H1 (cell line): ENCODE measurements around the gene SHISA7. TPM values are rescaled to one million over a fixed set of nuclear protein-coding genes. Genes with fewer than 3 reads are reported as not detected.

Experiments
- BRCA1 ChIP-seq: IDR thresholded peaks from 2 replicates; pipeline ENCODE4 v1.6.1; 2012; ENCODE audit warnings: low read depth, low read length, improper control_type of control experiment
- E2F6 ChIP-seq: IDR thresholded peaks from 2 replicates; pipeline ENCODE4 v1.6.1; 2012; ENCODE audit warnings: inconsistent platforms
- EP300 ChIP-seq, 2 experiments: IDR thresholded peaks; 1 replicate in 1 of 2; 2 replicates in 1 of 2; pipeline ENCODE4 v1.6.1; 2011 to 2012; ENCODE audit warnings: low read depth in 2 of 2, low read length in 2 of 2, mild to moderate bottlenecking in 2 of 2, borderline replicate concordance in 1 of 2, inconsistent platforms in 1 of 2, moderate library complexity in 1 of 2
- JUND ChIP-seq: IDR thresholded peaks from 2 replicates; pipeline ENCODE4 v1.6.1; 2011; ENCODE audit warnings: mild to moderate bottlenecking, improper control_type of control experiment, low read length
- POLR2A ChIP-seq, 2 experiments: IDR thresholded peaks; 1 replicate in 1 of 2; 2 replicates in 1 of 2; pipeline ENCODE4 v1.6.1; 2011; ENCODE audit warnings: low read depth in 2 of 2, low read length in 2 of 2, mild to moderate bottlenecking in 2 of 2; ENCODE audit errors: control extremely low read depth in 1 of 2
- POLR2AphosphoS5 ChIP-seq: IDR thresholded peaks from 2 replicates; pipeline ENCODE4 v1.6.1; 2011; ENCODE audit warnings: low read depth, low read length
- RNF2 ChIP-seq: fragments of 200-900, 300-1000 bp; sonication (generic); IDR thresholded peaks from 2 replicates; pipeline ENCODE4 v1.7.1; 2016; ENCODE audit warnings: borderline replicate concordance, low read depth, mild to moderate bottlenecking, antibody characterized with exemption, low read length; ENCODE audit not compliant: poor library complexity, severe bottlenecking; ENCODE audit errors: missing control alignments
- SP1 ChIP-seq: IDR thresholded peaks from 2 replicates; pipeline ENCODE4 v1.6.1; 2011; ENCODE audit warnings: low read depth, low read length
- SRF ChIP-seq: IDR thresholded peaks from 2 replicates; pipeline ENCODE4 v1.6.1; 2011; ENCODE audit warnings: mild to moderate bottlenecking, low read depth, low read length, moderate library complexity
- TBP ChIP-seq: IDR thresholded peaks from 2 replicates; pipeline ENCODE4 v1.6.1; 2011; ENCODE audit warnings: low read depth, low read length, improper control_type of control experiment
- polyA plus RNA-seq, 7 experiments: library from polyadenylated mRNA; depleted of rRNA in 3 of 7; stranded (reverse) in 5 of 7; unstranded in 2 of 7; fragments of >200 nt in 5 of 7; fragments of 200-250 nt in 2 of 7; gene quantifications; 1 replicate in 5 of 7; 2 replicates in 1 of 7; 4 replicates in 1 of 7; pipeline versions ENCODE4 v1.2.1 to v1.2.3, GENCODE V29; 2011 to 2013; ENCODE audit warnings: missing spikeins in 2 of 7, mixed read lengths in 2 of 7
- total RNA-seq: library from RNA; stranded (reverse); fragmentation: NEBNext Ultra II Directional; extraction: Animal tissue kit (Norgen Biotek cat#: 25700); gene quantifications from 2 replicates; pipeline ENCODE4 v1.2.1, GENCODE V29; 2021

The SHISA7 gene
- total and polyA plus RNA-seq, 2 of the 8 experiments (the other 6 are each of a cell fraction or from before 2014, with no cell fraction given), result 0.76 to 1.0 TPM

GRCh38 chr19:55486971-55487923 is 44.1 kb upstream of the SHISA7 start (continued):
- TF ChIP-seq E2F6, result no peak
- TF ChIP-seq EP300 (IDR thresholded peaks at IDR 0.05; ENCODE audit: borderline replicate concordance in 1 of 2, low read depth in 2 of 2, low read length in 2 of 2), result no peak
- no peak for TF ChIP-seq TBP
- no peak for TF ChIP-seq RNF2
- no peak for TF ChIP-seq POLR2AphosphoS5
- no peak for TF ChIP-seq BRCA1
- TF ChIP-seq SRF, result no peak
- no peak for TF ChIP-seq POLR2A (IDR thresholded peaks at IDR 0.05; ENCODE audit: control extremely low read depth in 1 of 2, low read depth in 2 of 2, low read length in 2 of 2)
- no peak for TF ChIP-seq SP1
- TF ChIP-seq JUND, result no peak
